Nephron (organoid): ENCODE measurements around the gene LRRC71.

Experiments
- H3K27ac Mint-ChIP-seq, 3 experiments: 2 replicates each; pipeline ENCODE4 v1.8.0; 2020; ENCODE audit warnings: mixed read lengths in 3 of 3, mild to moderate bottlenecking in 2 of 3, moderate library complexity in 1 of 3
- H3K27me3 Mint-ChIP-seq: 2 replicates; pipeline ENCODE4 v1.8.0; 2021; ENCODE audit warnings: low read depth, mild to moderate bottlenecking, moderate library complexity, mixed read lengths
- H3K36me3 Mint-ChIP-seq: 2 replicates; pipeline ENCODE4 v1.8.0; 2020; ENCODE audit warnings: low read depth, mixed read lengths
- H3K4me1 Mint-ChIP-seq: 2 replicates; pipeline ENCODE4 v1.8.0; 2020; ENCODE audit warnings: mixed read lengths
- H3K4me3 Mint-ChIP-seq, 3 experiments: 2 replicates each; pipeline ENCODE4 v1.8.0; 2020; ENCODE audit warnings: mild to moderate bottlenecking in 3 of 3, mixed read lengths in 3 of 3, moderate library complexity in 2 of 3
- H3K9me3 Mint-ChIP-seq: 2 replicates; pipeline ENCODE4 v1.8.0; 2020; ENCODE audit warnings: mixed read lengths
- TF ChIP-seq, protein P1 (sequence below), 3 experiments: fragments of 200-600 bp; sonication (generic); IDR thresholded peaks; one replicate each; pipeline ENCODE4 v1.5.0; 2021; ENCODE audit warnings: antibody characterized with exemption in 3 of 3; ENCODE audit not compliant: unreplicated experiment in 3 of 3

LRRC71 gene

GRCh38 chr1:156886583-156887281 lies 33.7 kb upstream of the LRRC71 start:
- Mint-ChIP-seq H3K4me3 (peak overlapping the region in 2 of 3 experiments; percentile 18 to 38), H3K9me3 (no peaks in the 10 kb centered on the region), H3K27ac (peak overlapping the region; percentile 58 to 89 (median 75)), H3K27me3 (peaks cover 41% of the 10 kb centered on the region), H3K36me3 (no peaks in the 10 kb centered on the region), H3K4me1 (peaks cover 58% of the 10 kb centered on the region)
- TF ChIP-seq, protein P1, sequence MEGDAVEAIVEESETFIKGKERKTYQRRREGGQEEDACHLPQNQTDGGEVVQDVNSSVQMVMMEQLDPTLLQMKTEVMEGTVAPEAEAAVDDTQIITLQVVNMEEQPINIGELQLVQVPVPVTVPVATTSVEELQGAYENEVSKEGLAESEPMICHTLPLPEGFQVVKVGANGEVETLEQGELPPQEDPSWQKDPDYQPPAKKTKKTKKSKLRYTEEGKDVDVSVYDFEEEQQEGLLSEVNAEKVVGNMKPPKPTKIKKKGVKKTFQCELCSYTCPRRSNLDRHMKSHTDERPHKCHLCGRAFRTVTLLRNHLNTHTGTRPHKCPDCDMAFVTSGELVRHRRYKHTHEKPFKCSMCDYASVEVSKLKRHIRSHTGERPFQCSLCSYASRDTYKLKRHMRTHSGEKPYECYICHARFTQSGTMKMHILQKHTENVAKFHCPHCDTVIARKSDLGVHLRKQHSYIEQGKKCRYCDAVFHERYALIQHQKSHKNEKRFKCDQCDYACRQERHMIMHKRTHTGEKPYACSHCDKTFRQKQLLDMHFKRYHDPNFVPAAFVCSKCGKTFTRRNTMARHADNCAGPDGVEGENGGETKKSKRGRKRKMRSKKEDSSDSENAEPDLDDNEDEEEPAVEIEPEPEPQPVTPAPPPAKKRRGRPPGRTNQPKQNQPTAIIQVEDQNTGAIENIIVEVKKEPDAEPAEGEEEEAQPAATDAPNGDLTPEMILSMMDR (IDR thresholded peaks at IDR 0.05; ENCODE audit: unreplicated experiment in 3 of 3) = no peak

- Mint-ChIP-seq H3K27ac (peak overlapping the region; percentile 66 to 84 (median 75)), H3K27me3 (peaks cover 47% of the 10 kb centered on the region), H3K4me1 (peaks cover 58% of the 10 kb centered on the region), H3K36me3 (no peaks in the 10 kb centered on the region), H3K9me3 (no peaks in the 10 kb centered on the region), H3K4me3 (peak overlapping the region in 1 of 3 experiments; percentile 42)
- TF ChIP-seq, protein P1 (IDR thresholded peaks at IDR 0.05; ENCODE audit: unreplicated experiment in 3 of 3) = no peak
Measured at GRCh38 chr1:156887317-156887716, 33.1 kb upstream of the LRRC71 start.

DNA sequence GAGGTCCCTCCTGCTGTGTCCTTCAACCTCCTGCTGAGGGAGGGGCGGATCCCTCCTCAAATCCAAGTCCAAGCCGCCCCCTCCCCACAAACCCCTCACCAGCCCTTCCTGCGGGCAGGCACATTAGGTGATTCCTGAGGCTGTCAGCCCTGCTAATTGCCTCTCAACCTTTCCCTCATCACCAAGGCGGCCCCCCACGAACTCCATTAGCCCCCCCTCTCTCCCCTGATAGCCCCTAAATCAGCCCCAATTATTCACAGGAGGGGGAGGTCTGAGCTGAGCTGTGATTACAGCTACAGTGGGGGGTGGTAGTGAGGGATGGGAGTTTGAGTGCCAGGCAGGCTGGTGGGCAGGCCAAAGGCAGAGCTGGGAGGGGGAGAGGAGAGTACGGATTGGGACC lies 32.7 kb upstream of the LRRC71 start:
- H3K4me1 Mint-ChIP-seq = peaks cover 58% of the 10 kb centered on the region
- peaks cover 50% of the 10 kb centered on the region for H3K27me3 Mint-ChIP-seq
- H3K4me3 Mint-ChIP-seq = peak overlapping the region in 1 of 3 experiments; percentile 22
- TF ChIP-seq, protein P1 (IDR thresholded peaks at IDR 0.05; ENCODE audit: unreplicated experiment in 3 of 3) = no peak
- no peaks in the 10 kb centered on the region for H3K36me3 Mint-ChIP-seq
- H3K27ac Mint-ChIP-seq = peak overlapping the region in 1 of 3 experiments; percentile 75
- H3K9me3 Mint-ChIP-seq = no peaks in the 10 kb centered on the region

- no peaks in the 10 kb centered on the region for H3K36me3 Mint-ChIP-seq
- H3K9me3 Mint-ChIP-seq = no peaks in the 10 kb centered on the region
- peaks cover 42% of the 10 kb centered on the region for H3K27me3 Mint-ChIP-seq
- H3K27ac Mint-ChIP-seq = peak overlapping the region in 2 of 3 experiments; percentile 8 to 30
- peaks cover 45% of the 10 kb centered on the region for H3K4me1 Mint-ChIP-seq
- peak overlapping the region in 1 of 3 experiments; percentile 14 for H3K4me3 Mint-ChIP-seq
- TF ChIP-seq, protein P1 (IDR thresholded peaks at IDR 0.05; ENCODE audit: unreplicated experiment in 3 of 3) = peak; percentile 82 to 83 (median 82)
Measured at GRCh38 chr1:156889802-156890580, 30.4 kb upstream of the LRRC71 start.

GRCh38 chr1:156892190-156893047 lies 28.0 kb upstream of the LRRC71 start:
- H3K4me1 Mint-ChIP-seq = peaks cover 41% of the 10 kb centered on the region
- TF ChIP-seq, protein P1 (IDR thresholded peaks at IDR 0.05; ENCODE audit: unreplicated experiment in 3 of 3) = peak; percentile 78 to 94 (median 86)
- H3K27ac Mint-ChIP-seq = peak overlapping the region in 2 of 3 experiments; percentile 52 to 74
- H3K9me3 Mint-ChIP-seq = no peaks in the 10 kb centered on the region
- H3K4me3 Mint-ChIP-seq = peak overlapping the region; percentile 73 to 79 (median 75)
- no peaks in the 10 kb centered on the region for H3K36me3 Mint-ChIP-seq
- H3K27me3 Mint-ChIP-seq = peaks cover 56% of the 10 kb centered on the region
